ENCODE measurements around the gene S100A3. TPM values are rescaled to one million over a fixed set of nuclear protein-coding genes. Genes with fewer than 3 reads are reported as not detected.
A peak's percentile ranks its signal among the peaks of the same experiment; 100 is the strongest.
"Not testable (repeated sequence)": the region's sequence is repeated elsewhere in the genome, so short reads cannot be mapped to it uniquely, and the experiment has no call there.

The S100A3 gene
- total and polyA plus RNA-seq, 2 experiments from 2014 or later, result 0.42 TPM; not detected in 1

- DNase-seq (ENCODE audit: low read depth in 1 of 2, low spot score in 1 of 2), result no peak
- Histone ChIP-seq H3K36me3 (no peaks in the 10 kb centered on the region), H3K27me3 (no peaks in the 10 kb centered on the region), H3K4me3 (no peak overlapping the region), H3K4me1 (ENCODE audit: low read depth) (peaks cover 2% of the 10 kb centered on the region), H3K27ac (no peak overlapping the region), H3K9me3 (ENCODE audit: low read depth) (no peaks in the 10 kb centered on the region)
- no peak for TF ChIP-seq CTCF (IDR thresholded peaks at IDR 0.05; ENCODE audit: low read depth, low read length)
Observed at GRCh38 chr1:153578490-153578889, 29.4 kb upstream of the S100A3 start.

GRCh38 chr1:153577624-153578051 lies 28.6 kb upstream of the S100A3 start:
- no peak for DNase-seq (ENCODE audit: low read depth in 1 of 2, low spot score in 1 of 2)
- no peak for TF ChIP-seq CTCF (IDR thresholded peaks at IDR 0.05; ENCODE audit: low read depth, low read length)
- Histone ChIP-seq H3K4me3 (no peak overlapping the region), H3K27ac (no peak overlapping the region), H3K36me3 (no peaks in the 10 kb centered on the region), H3K4me1 (ENCODE audit: low read depth) (peaks cover 10% of the 10 kb centered on the region), H3K9me3 (ENCODE audit: low read depth) (no peaks in the 10 kb centered on the region), H3K27me3 (no peaks in the 10 kb centered on the region)

- Histone ChIP-seq H3K36me3 (no peaks in the 10 kb centered on the region), H3K4me3 (no peak overlapping the region), H3K27ac (no peak overlapping the region), H3K4me1 (ENCODE audit: low read depth) (peaks cover 11% of the 10 kb centered on the region), H3K27me3 (no peaks in the 10 kb centered on the region), H3K9me3 (ENCODE audit: low read depth) (no peaks in the 10 kb centered on the region)
- TF ChIP-seq CTCF (IDR thresholded peaks at IDR 0.05; ENCODE audit: low read depth, low read length), result no peak
- no peak for DNase-seq (ENCODE audit: low read depth in 1 of 2, low spot score in 1 of 2)
Observed at GRCh38 chr1:153577138-153577537, 28.1 kb upstream of the S100A3 start.

- peaks cover 11% of the 10 kb centered on the region for H3K4me1 ChIP-seq (ENCODE audit: low read depth)
- not testable (repeated sequence) for DNase-seq (ENCODE audit: low read depth in 1 of 2, low spot score in 1 of 2)
Observed at GRCh38 chr1:153575497-153575896, 26.4 kb upstream of the S100A3 start.

GRCh38 chr1:153575081-153575491 lies 26.0 kb upstream of the S100A3 start:
- H3K36me3 ChIP-seq; H3K27ac ChIP-seq; H3K9me3 ChIP-seq (ENCODE audit: low read depth); DNase-seq (ENCODE audit: low read depth in 1 of 2, low spot score in 1 of 2); H3K4me3 ChIP-seq; H3K27me3 ChIP-seq: not testable (repeated sequence)
- peaks cover 11% of the 10 kb centered on the region for H3K4me1 ChIP-seq (ENCODE audit: low read depth)

More at GRCh38 chr1:153575497-153575896, 26.4 kb upstream of the S100A3 start:
- not testable (repeated sequence) for H3K9me3 ChIP-seq (ENCODE audit: low read depth); H3K4me3 ChIP-seq; H3K36me3 ChIP-seq; H3K27me3 ChIP-seq; H3K27ac ChIP-seq

GRCh38 chr1:153573351-153573750 lies 24.3 kb upstream of the S100A3 start:
- no peak overlapping the region for H3K27ac ChIP-seq
- H3K4me3 ChIP-seq, result no peak overlapping the region
- TF ChIP-seq CTCF (IDR thresholded peaks at IDR 0.05; ENCODE audit: low read depth, low read length), result no peak
- peaks cover 16% of the 10 kb centered on the region for H3K4me1 ChIP-seq (ENCODE audit: low read depth)
- no peaks in the 10 kb centered on the region for H3K9me3 ChIP-seq (ENCODE audit: low read depth)
- DNase-seq (ENCODE audit: low read depth in 1 of 2, low spot score in 1 of 2), result peak; percentile 29 to 35
- no peaks in the 10 kb centered on the region for H3K27me3 ChIP-seq
- H3K36me3 ChIP-seq, result no peaks in the 10 kb centered on the region

- Histone ChIP-seq H3K4me3 (no peak overlapping the region), H3K27ac (no peak overlapping the region), H3K4me1 (ENCODE audit: low read depth) (peaks cover 23% of the 10 kb centered on the region), H3K27me3 (no peaks in the 10 kb centered on the region), H3K36me3 (no peaks in the 10 kb centered on the region), H3K9me3 (ENCODE audit: low read depth) (no peaks in the 10 kb centered on the region)
- peak; percentile 72 to 83 for DNase-seq (ENCODE audit: low read depth in 1 of 2, low spot score in 1 of 2)
- peak; percentile 90 for TF ChIP-seq CTCF (IDR thresholded peaks at IDR 0.05; ENCODE audit: low read depth, low read length)
Observed at GRCh38 chr1:153572569-153573015, 23.5 kb upstream of the S100A3 start.
